GM23248 (cell line): Measurements from ENCODE around the gene SLC12A6.

ENCODE experiments used
- EZH2 ChIP-seq: fragments of 200-600 bp; sonication (generic); IDR thresholded peaks from 2 replicates; pipeline ENCODE4 v1.6.1; 2018; ENCODE audit warnings: antibody characterized with exemption, mild to moderate bottlenecking; ENCODE audit not compliant: insufficient read depth, poor library complexity, severe bottlenecking
- EZH2phosphoT487 ChIP-seq: fragments of 200-600 bp; sonication (generic); IDR thresholded peaks from 2 replicates; pipeline ENCODE4 v1.6.1; 2018; ENCODE audit warnings: antibody characterized with exemption, moderate library complexity, mild to moderate bottlenecking, low read depth; ENCODE audit not compliant: insufficient read depth

DNA sequence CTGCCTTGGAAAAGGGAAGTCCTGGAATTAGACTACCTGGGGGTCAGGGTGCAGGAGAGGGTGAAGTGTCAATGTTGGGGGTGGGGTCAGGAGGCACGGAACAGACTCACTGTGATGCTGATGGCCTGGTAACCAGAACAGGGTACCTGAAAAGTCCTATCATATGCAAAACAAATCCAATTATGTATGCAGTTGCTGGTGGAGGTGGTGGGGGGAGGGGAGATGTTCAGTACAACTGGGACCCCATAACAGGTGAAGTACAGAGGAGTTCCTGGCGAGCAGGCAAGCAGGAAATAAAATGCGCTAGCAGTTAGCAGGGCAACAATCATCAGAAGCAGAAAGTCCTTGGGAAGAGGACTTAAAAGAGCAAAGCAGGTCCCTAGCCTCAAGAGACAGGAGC lies 123.4 kb downstream of the SLC12A6 start:
- no peak for TF ChIP-seq EZH2
- TF ChIP-seq EZH2phosphoT487, result no peak
